PC-3 (cell line): ENCODE data around the gene NUP160. TPM values are rescaled to one million over a fixed set of nuclear protein-coding genes. Genes with fewer than 3 reads are reported as not detected.
"Not testable (repeated sequence)": the region's sequence is repeated elsewhere in the genome, so short reads cannot be mapped to it uniquely, and the experiment has no call there.

Source experiments
- ATAC-seq: fragments of 200-7000 bp; cut with Tn5 transposase; 2 replicates; pipeline ENCODE4 v1.9.1; 2020; ENCODE audit warnings: mild to moderate bottlenecking, moderate library complexity
- BruUV-seq: library from RNA; stranded (reverse); fragments of 400-500 nt; replicated peaks from 2 replicates; lab custom pipeline; 2021; lab: Mats Ljungman, UMichigan
- CTCF ChIA-PET: fragments of 300-600 bp; sonication (Branson Sonifier 250); formaldehyde crosslinking; loops from one replicate; lab custom pipeline; 2022; ENCODE audit warnings: antibody characterized with exemption; lab: Charles Lee
- POLR2A ChIA-PET: fragments of 300-600 bp; sonication (Branson Sonifier 250); formaldehyde crosslinking; loops from one replicate; lab custom pipeline; 2022; ENCODE audit warnings: antibody characterized with exemption; ENCODE audit not compliant: unreplicated experiment; lab: Charles Lee
- DNase-seq: peaks from one replicate; pipeline ENCODE4 v3.0.0-alpha.2; 2015
- H2AFZ ChIP-seq: fragments of 300-600 bp; sonication (generic); 2 replicates; pipeline ENCODE4 v1.6.0; 2016; ENCODE audit warnings: antibody characterized with exemption, low read length
- H3F3A ChIP-seq: fragments of 300-600 bp; sonication (generic); one replicate; pipeline ENCODE4 v1.6.0; 2017; ENCODE audit warnings: antibody characterized with exemption, low read length, control low read depth, mild to moderate bottlenecking; ENCODE audit not compliant: unreplicated experiment
- H3K27ac ChIP-seq: fragments of 300-600 bp; sonication (generic); 2 replicates; pipeline ENCODE4 v1.5.1; 2016; ENCODE audit warnings: mild to moderate bottlenecking, low read length
- H3K27me3 ChIP-seq: fragments of 300-600 bp; sonication (generic); 2 replicates; pipeline ENCODE4 v1.6.1; 2016; ENCODE audit warnings: low read length, mixed read lengths
- H3K36me3 ChIP-seq: fragments of 300-600 bp; sonication (generic); 2 replicates; pipeline ENCODE4 v1.6.1; 2016; ENCODE audit warnings: low read depth, mixed run types, low read length, mixed read lengths
- H3K4me1 ChIP-seq: fragments of 300-600 bp; sonication (generic); 2 replicates; pipeline ENCODE4 v1.5.1; 2016; ENCODE audit warnings: low read length; ENCODE audit not compliant: insufficient read depth
- H3K4me2 ChIP-seq: fragments of 300-600 bp; sonication (generic); 2 replicates; pipeline ENCODE4 v1.6.0; 2016; ENCODE audit warnings: low read length
- H3K4me3 ChIP-seq: fragments of 300-600 bp; sonication (generic); 2 replicates; pipeline ENCODE4 v1.5.1; 2016; ENCODE audit warnings: mild to moderate bottlenecking, low read length, mixed read lengths
- H3K79me2 ChIP-seq: fragments of 300-600 bp; sonication (generic); 2 replicates; pipeline ENCODE4 v1.6.1; 2017; ENCODE audit warnings: low read length, mixed read lengths
- H3K9ac ChIP-seq: fragments of 300-600 bp; sonication (generic); 2 replicates; pipeline ENCODE4 v1.6.0; 2016; ENCODE audit warnings: mild to moderate bottlenecking, low read length
- H3K9me2 ChIP-seq: fragments of 300-600 bp; sonication (generic); replicated peaks from 2 replicates; pipeline ENCODE4 v1.6.1; 2016; ENCODE audit warnings: mixed run types, low read length, mixed read lengths
- H3K9me3 ChIP-seq: fragments of 300-600 bp; sonication (generic); 2 replicates; pipeline ENCODE4 v1.6.1; 2016; ENCODE audit warnings: low read length, mixed read lengths
- H4K20me1 ChIP-seq: fragments of 300-600 bp; sonication (generic); 2 replicates; pipeline ENCODE4 v1.6.1; 2016; ENCODE audit warnings: low read length, mixed read lengths
- EZH2 ChIP-seq: fragments of 300-600 bp; sonication (generic); IDR thresholded peaks from one replicate; pipeline ENCODE4 v1.6.1; 2017; ENCODE audit warnings: antibody characterized with exemption, mild to moderate bottlenecking, low read length; ENCODE audit not compliant: unreplicated experiment
- EZH2phosphoT487 ChIP-seq: fragments of 300-600 bp; sonication (generic); IDR thresholded peaks from 2 replicates; pipeline ENCODE4 v1.6.1; 2018; ENCODE audit warnings: mild to moderate bottlenecking, antibody characterized with exemption, low read length, borderline replicate concordance
- intact Hi-C: fragments of 100-400 bp; cut with micrococcal nuclease; formaldehyde crosslinking; loops from 2 replicates; pipeline ENCODE4 v1.9.0; 2023
- total RNA-seq: library from RNA; depleted of rRNA; stranded (reverse); fragments of >200 nt; gene quantifications from 2 replicates; pipeline ENCODE4 v1.2.3, GENCODE V29; 2014
- TF ChIP-seq, protein P1 (sequence below): fragments of 300-600 bp; sonication (generic); conservative IDR thresholded peaks from 2 replicates; pipeline ENCODE4 v1.5.1; 2017; ENCODE audit warnings: antibody characterized with exemption, low read depth, mild to moderate bottlenecking, low read length

The NUP160 gene
- total RNA-seq, 1 experiment from 2014 or later, result 23.0 TPM

DNA sequence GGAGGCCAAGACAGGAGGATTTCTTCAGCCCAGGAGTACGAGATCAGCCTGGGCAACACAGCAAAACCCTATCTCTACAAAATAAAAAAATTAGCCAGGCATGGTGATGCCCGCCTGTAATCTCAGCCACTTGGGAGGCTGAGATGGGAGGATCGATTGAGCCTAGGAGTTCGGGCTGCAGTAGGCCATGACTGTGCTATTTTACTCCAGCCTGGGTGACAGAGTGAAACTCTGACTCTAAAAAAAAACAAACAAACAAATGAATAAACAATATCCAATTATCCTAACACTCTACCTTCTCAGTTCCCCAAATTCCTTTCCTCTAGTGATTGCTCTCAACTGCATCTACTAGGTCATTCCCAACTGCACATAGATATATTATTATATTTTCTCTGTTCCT is 5.4 kb downstream of the NUP160 start:
- TF ChIP-seq EZH2 (no peak), EZH2phosphoT487 (no peak)
- TF ChIP-seq, protein P1, sequence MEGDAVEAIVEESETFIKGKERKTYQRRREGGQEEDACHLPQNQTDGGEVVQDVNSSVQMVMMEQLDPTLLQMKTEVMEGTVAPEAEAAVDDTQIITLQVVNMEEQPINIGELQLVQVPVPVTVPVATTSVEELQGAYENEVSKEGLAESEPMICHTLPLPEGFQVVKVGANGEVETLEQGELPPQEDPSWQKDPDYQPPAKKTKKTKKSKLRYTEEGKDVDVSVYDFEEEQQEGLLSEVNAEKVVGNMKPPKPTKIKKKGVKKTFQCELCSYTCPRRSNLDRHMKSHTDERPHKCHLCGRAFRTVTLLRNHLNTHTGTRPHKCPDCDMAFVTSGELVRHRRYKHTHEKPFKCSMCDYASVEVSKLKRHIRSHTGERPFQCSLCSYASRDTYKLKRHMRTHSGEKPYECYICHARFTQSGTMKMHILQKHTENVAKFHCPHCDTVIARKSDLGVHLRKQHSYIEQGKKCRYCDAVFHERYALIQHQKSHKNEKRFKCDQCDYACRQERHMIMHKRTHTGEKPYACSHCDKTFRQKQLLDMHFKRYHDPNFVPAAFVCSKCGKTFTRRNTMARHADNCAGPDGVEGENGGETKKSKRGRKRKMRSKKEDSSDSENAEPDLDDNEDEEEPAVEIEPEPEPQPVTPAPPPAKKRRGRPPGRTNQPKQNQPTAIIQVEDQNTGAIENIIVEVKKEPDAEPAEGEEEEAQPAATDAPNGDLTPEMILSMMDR, result no peak
- DNase-seq (no peak), ATAC-seq (no peak)
- no peak overlapping the region for H3K9ac ChIP-seq
- intact Hi-C loops, result no loop called here
- H3K4me2 ChIP-seq, result no peak overlapping the region
- no peak overlapping the region for H3K4me3 ChIP-seq
- BruUV-seq, result no TSS peak
- ChIA-PET CTCF (no interaction called here), POLR2A (no interaction called here)
- no peaks in the 10 kb centered on the region for H3K9me3 ChIP-seq
- H2AFZ ChIP-seq, result no peak overlapping the region
- no peaks in the 10 kb centered on the region for H4K20me1 ChIP-seq
- H3K4me1 ChIP-seq, result peaks cover 7% of the 10 kb centered on the region
- peaks cover 41% of the 10 kb centered on the region for H3K36me3 ChIP-seq
- no peak overlapping the region for H3K27ac ChIP-seq
- H3F3A ChIP-seq, result no peaks in the 10 kb centered on the region
- H3K9me2 ChIP-seq, result no peaks in the 10 kb centered on the region
- no peaks in the 10 kb centered on the region for H3K27me3 ChIP-seq
- peaks cover 54% of the 10 kb centered on the region for H3K79me2 ChIP-seq

DNA sequence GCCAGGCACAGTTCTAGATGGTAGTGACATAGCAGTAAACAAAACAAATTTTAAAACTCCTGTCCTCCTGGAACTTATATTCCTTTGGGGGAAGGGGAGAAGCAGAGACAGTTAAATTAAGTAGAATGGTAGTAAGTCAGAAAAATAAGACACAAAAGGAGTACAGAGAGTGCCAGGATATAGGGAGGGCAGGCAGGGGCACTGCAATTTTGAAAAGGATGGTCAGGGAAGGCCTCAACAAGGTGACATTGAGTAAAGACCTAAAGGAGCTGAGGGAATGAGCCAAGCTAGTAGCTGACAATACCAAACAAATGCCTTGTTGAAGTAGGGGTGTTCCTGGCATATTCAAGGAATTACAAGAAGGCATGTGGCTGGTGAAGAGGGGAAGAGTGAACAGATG is 10.2 kb downstream of the NUP160 start:
- H3K9me3 ChIP-seq, result no peaks in the 10 kb centered on the region
- no peak overlapping the region for H3K9ac ChIP-seq
- ChIA-PET POLR2A (no interaction called here), CTCF (no interaction called here)
- no peak for TF ChIP-seq EZH2
- TF ChIP-seq EZH2phosphoT487, result no peak
- TF ChIP-seq, protein P1, result no peak
- H3F3A ChIP-seq, result no peaks in the 10 kb centered on the region
- H3K27me3 ChIP-seq, result no peaks in the 10 kb centered on the region
- intact Hi-C loops, result no loop called here
- no peak overlapping the region for H3K4me2 ChIP-seq
- no TSS peak for BruUV-seq
- H3K9me2 ChIP-seq, result no peaks in the 10 kb centered on the region
- no peak overlapping the region for H3K27ac ChIP-seq
- no peak overlapping the region for H2AFZ ChIP-seq
- no peaks in the 10 kb centered on the region for H3K4me1 ChIP-seq
- H3K79me2 ChIP-seq, result peaks cover 9% of the 10 kb centered on the region; the same call in 1 of the 2 replicates
- ATAC-seq (no peak), DNase-seq (no peak)
- peaks cover 66% of the 10 kb centered on the region for H3K36me3 ChIP-seq
- H3K4me3 ChIP-seq, result no peak overlapping the region
- H4K20me1 ChIP-seq, result no peaks in the 10 kb centered on the region

DNA sequence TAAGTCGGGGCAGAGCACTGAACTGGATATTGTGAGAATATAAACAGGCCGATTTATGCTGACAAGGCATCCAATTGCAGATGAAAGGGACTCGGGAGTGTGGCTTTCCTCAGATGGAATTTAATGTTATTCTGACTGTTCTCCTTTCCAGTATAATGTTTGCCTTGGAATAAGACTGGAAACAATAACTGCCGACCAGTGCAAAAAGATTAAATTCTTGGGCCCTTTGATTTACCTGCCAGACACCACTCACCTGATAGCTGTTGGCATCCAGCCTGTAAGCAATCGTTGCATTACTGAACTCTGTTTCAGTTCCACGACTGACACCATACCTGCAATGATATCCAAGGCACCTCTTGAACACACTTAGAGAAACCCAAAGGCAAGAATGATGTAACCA is 10.9 kb downstream of the NUP160 start:
- Histone ChIP-seq H3K79me2 (0 out of 2 replicates have a peak, but pooled peaks cover 3% of the 10 kb centered on the region), H4K20me1 (no peaks in the 10 kb centered on the region), H3F3A (no peaks in the 10 kb centered on the region), H2AFZ (no peak overlapping the region), H3K4me1 (no peaks in the 10 kb centered on the region), H3K36me3 (peaks cover 66% of the 10 kb centered on the region), H3K9me2 (no peaks in the 10 kb centered on the region), H3K4me2 (no peak overlapping the region), H3K27ac (no peak overlapping the region), H3K9ac (no peak overlapping the region), H3K27me3 (no peaks in the 10 kb centered on the region), H3K9me3 (no peaks in the 10 kb centered on the region), H3K4me3 (no peak overlapping the region)
- no TSS peak for BruUV-seq
- TF ChIP-seq, protein P1, result no peak
- no peak for TF ChIP-seq EZH2phosphoT487
- no peak for TF ChIP-seq EZH2
- DNase-seq (no peak), ATAC-seq (no peak)
- POLR2A ChIA-PET, result no interaction called here
- intact Hi-C loops, result no loop called here
- CTCF ChIA-PET, result no interaction called here

DNA sequence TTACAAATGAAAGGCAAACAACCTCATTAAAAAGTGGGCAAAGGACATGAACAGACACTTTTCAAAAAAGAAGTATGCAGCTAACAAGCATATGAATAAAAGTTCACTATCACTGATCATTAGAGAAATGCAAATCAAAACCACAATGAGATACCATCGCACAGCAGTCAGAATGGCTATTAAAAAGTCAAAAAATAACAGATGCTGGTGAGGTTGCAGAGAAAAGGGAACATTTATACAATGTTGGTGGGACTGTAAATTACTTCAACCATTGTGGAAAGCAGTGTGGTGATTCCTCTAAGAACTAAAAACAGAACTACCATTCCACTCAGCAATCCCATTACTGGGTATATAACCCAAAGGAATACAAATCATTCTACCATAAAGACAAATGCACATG is 18.1 kb downstream of the NUP160 start:
- POLR2A ChIA-PET, H2AFZ ChIP-seq, H3K4me1 ChIP-seq, H3K27ac ChIP-seq, intact Hi-C loops, H3F3A ChIP-seq, CTCF ChIA-PET, H3K9me2 ChIP-seq, DNase-seq, H3K27me3 ChIP-seq, H3K4me2 ChIP-seq, BruUV-seq, H3K9me3 ChIP-seq, H4K20me1 ChIP-seq, ATAC-seq, H3K4me3 ChIP-seq, H3K9ac ChIP-seq: not testable (repeated sequence)
- Histone ChIP-seq H3K36me3 (peaks cover 65% of the 10 kb centered on the region), H3K79me2 (peaks cover 42% of the 10 kb centered on the region)
